NCI-H2227 (cell line): ENCODE data around the gene TAS2R1.

ENCODE experiments used
- DNase-seq: peaks from one replicate; lab custom pipeline; 2025; ENCODE audit not compliant: unreplicated experiment; lab: John Stamatoyannopoulos, UW

Gene TAS2R1, protein sequence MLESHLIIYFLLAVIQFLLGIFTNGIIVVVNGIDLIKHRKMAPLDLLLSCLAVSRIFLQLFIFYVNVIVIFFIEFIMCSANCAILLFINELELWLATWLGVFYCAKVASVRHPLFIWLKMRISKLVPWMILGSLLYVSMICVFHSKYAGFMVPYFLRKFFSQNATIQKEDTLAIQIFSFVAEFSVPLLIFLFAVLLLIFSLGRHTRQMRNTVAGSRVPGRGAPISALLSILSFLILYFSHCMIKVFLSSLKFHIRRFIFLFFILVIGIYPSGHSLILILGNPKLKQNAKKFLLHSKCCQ

DNA sequence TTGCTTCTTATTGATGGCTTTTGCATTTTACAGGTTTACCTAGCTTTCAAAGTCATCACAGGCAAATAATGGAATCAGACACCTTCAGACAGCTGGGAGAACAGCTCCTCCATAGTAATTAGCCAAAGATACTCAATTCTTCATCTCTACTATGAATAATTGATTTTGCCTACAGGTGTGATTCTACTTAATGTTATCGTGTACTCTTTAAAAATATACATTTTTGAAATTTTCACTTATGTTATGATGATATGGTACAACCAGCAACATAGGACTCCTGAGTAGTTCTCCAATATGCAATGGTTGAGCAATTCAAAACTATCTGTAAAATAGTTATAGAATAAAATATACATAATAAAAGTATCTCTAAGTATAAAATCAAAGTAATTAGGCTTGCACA, at the start of gene TAS2R1:
TSS of gene TAS2R1 (minus strand) at position 101 of the 400 bp plus-strand sequence. CDS start 319 bp downstream, outside the sequence.
- DNase-seq: no peak

DNA sequence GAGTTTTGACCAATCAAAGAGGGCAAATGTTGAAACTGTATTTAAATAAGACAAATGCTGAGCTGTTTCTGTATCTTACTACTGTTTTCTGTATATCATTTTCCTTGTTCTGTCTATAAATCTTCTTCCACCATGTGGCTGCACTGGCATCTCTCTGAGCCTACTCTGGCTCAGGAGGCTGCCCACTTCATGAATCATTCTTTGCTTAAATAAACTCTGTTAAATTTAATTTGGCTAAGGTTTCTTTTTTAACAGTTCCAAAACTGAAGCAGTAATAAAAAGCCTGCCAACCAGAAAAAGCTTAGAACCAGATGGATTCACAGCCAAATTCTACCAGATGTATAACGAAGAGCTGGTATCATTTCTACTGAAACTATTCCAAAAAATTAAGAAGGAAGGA, 40.2 kb upstream of the TAS2R1 start:
- DNase-seq: no peak

DNA sequence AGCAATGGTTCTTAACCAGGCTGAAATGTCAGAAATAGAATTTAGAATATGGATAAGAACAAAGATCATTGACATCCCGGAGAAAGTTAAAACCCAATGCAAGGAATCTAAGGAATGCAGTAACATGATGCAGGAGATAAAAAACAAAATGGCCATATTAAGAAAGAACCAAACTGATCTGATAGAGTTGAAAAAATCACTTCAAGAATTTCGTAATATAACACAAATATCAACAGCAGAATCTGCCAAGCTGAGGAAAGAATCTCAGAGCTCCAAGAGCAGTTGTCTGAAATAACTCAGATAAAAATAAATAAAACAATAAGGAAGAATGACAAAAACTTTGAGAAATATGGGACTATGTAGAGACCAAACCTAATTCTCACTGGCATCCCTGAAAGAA, 37.8 kb upstream of the TAS2R1 start:
- DNase-seq: no peak

DNA sequence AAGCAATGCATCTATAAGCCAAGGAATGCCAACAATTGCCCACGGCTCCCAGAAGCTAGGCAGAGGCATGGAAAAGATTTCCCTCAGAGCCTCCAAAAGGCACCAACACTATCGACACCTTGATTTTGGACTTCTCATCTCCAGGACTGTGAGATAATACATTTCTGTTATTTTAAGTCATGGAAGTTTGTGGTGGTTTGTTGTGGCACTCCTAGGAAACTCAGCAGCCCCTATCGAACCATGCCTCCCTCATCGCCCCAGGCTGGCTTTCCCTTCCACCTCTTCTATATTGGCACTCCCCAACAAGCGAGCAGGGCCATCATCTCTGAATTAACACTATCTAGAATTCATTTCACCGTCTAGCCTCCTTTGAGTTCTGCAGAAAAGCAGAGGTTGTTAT, 33.7 kb upstream of the TAS2R1 start:
- no peak for DNase-seq

DNA sequence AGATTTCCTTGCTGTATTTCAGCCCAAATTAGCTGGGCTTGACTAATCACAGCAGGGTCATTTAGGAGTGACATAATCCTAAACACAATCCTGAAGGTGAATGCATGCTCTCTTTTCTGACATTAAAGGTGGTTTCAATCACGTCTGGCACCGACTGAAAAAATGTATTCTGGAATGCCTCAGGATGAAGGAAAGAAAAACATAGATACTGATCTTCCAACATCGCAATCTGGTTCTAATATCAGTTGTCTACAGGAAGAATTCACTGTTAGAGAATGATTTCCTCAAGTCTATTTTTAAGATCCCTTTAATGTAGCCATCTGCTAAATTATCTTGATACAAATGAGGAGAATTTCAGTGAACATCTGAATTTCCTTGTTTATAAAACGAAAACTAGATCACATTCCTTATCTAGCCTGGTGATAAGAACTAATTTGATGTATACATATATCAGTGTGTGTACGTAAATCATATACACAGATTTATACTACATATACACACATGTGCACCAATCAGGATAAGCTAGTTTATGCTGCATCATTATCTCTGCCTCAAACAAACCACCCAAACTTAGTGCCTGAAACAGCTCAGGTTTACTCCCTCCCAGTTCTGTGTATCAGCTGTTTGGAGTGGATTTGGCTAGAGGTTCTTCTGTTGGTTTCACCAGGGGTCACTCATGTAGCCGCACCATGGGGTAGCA, 31.3 kb upstream of the TAS2R1 start:
- DNase-seq: no peak

DNA sequence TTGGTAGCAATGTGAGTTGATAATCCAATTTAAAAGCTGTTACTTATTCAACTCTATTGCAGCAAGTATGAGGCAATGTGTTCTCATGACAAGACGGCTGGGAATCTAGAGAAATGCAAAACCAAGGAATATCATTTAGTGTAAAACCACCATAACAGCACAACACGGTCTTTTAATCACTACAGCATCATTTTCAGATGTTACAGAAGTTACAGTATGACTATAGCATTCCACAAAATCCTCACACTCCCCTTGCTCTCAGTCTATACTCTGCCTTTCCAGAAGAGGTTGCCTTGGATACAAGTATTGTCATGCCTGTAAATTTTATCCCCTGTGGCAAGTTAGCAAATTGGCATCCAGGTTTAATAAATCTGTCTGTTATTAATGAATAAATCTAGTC, 28.6 kb upstream of the TAS2R1 start:
- no peak for DNase-seq

DNA sequence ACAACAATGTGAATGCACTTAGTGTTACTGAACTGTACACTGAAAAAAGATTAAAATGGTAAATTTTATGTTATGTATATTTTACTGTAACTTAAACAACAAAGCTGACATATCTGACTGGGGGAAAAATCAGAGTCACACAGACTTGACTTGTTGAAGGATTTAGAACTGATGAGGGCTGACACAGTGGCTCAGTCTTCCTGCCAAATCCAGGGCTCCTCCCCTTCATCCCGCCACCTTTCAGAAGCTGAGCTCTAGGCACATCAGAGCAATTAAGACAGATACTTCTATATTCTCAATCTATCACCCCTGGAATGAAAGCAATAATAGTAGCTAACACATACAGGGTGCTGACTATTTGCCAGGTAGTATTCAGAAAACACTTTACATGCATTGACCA, 27.7 kb upstream of the TAS2R1 start:
- DNase-seq: no peak

DNA sequence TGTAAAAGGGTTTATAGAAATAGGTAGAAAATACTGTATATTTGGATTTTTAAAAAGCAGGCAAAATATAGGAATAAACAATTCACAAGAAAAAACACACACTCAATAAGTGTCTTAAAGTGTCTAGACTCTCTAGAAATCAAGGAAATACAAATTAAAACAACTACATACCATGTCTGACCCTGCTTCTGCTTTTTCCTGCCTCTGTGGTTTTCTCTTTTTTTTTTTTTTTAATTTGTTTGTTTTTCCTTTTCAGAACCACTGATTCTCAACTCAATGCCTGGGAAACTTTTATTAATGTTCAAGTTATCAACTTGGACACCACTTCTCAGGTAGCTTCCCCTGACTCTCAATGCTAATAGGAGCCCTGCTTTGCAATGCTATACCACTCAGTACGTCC, 25.5 kb upstream of the TAS2R1 start:
- DNase-seq: no peak

DNA sequence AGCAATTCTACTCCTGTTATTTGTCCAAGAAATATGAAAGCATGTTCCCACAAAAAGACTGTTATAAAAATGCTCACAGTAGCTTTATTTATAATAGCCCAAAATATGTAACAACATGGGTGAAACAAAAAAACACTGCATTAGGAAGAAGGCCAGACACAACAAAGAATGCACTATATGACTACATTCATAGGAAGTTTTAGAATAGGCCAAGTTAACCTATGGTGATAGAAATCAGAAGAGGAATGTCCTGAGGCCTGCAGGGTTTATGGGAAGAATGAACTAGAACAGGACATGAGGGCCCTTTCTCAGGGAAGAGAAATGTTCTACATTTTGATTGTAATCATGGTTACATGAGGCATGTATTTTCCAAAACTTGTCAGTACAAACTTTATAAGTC, 24.7 kb upstream of the TAS2R1 start:
- no peak for DNase-seq

DNA sequence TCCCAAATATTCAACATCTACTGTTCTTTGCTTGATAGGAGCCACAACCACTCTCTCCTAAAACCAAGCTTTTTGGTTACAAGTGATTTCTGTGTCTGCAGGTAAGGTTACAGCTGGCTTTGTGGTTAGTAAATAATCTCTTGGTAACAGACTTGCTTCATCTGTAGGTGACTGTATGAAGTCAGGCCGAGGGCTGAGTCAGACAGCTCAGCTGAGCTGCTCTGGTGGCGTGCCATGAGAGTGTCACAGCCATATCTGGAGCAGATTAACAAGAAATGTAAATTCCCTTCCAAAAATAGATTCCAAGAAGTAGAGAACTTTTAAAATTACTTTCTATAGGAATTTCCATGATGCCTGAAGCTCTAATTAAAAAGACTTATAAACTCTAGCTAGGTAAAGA, 23.7 kb upstream of the TAS2R1 start:
- no peak for DNase-seq

DNA sequence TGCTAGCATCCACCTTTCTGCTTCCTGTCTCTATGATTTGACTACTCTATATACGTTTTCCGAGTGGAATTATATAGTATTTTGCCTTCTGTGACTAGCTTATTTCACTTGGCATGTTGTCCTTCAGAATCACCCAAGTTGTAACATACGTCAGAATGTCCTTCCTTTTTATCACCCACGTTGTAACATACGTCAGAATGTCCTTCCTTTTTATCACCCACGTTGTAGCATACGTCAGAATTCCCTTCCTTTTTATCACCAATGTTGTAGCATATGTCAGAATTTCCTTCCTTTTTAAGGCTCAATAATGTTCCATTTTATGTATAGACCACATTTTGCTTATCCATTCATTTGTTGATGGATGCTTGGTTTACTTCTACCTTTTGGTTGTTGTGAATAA, 22.9 kb upstream of the TAS2R1 start:
- DNase-seq: no peak

DNA sequence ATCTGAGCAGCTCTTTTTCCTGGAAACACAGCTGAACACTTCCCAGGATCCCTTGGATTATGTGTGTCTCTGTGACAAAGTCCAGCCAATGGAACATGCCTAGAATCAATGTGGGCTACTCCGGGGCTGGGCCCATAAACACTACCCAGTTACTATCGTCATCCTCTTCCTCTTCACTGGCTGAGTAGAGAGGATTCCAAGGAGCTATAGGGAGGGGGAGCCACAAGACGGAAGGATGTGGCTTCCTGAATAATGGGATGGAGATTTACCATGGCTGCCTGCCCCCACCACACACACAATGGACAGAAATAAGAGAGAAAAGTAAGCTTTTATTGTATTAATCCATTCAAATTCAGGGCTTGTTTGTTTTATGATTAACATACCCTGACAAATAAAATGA, 22.1 kb upstream of the TAS2R1 start:
- DNase-seq: no peak

DNA sequence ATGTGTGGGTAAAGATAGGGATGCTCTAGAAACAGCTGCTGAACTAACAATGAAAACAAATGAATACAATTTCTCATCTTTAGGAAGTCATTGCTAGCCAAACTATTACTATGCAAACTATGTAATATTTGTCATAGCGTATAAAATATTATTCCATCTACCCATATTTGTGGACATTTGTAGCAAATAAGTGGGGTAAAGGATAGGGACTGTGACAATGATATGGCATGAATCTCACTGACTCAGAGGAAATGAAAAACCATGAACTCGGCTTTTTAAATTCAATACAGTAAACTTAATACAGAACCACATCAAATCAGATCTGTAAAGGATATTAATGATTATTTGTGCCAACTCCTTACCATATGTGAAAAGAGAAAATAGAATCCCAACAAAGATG, 16.7 kb upstream of the TAS2R1 start:
- DNase-seq: no peak

DNA sequence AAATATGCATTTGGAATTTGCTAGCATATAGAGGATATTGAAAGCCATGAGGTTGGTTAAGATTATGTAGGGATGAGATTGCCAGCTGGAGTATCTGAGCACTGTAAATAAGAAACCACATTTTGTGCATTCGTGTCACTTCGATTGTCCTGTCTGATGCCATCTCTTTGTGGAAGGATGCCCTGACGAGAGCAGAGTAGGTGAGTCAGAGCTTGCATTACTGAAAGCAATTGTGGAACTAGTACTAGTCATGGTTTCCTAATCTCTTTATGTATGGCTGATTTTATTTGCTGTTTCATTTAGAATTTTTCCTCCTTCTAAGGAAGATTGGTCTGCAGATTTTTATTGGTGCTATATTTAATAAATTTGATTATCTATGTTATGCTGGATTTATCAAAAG, 14.5 kb upstream of the TAS2R1 start:
- DNase-seq: no peak

DNA sequence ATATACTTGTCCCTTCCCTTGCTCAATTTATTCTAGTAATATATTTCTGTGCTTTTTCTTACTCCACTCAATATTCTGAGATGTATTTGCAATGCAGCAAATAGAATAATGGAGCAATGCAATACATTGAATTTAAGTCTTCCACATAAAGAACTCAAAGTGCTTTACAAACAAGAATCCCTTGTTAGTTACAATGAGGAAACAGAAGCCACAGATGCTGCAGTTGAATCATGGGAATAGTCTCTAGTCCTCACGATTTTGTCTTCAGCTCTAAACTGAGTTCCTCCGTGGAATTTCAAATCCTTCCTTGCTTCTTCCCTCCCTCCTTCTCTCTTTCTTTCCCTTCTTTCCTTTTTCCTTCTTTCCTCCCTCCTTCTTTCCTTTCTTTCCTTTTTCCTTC, 12.5 kb upstream of the TAS2R1 start:
- DNase-seq: no peak

DNA sequence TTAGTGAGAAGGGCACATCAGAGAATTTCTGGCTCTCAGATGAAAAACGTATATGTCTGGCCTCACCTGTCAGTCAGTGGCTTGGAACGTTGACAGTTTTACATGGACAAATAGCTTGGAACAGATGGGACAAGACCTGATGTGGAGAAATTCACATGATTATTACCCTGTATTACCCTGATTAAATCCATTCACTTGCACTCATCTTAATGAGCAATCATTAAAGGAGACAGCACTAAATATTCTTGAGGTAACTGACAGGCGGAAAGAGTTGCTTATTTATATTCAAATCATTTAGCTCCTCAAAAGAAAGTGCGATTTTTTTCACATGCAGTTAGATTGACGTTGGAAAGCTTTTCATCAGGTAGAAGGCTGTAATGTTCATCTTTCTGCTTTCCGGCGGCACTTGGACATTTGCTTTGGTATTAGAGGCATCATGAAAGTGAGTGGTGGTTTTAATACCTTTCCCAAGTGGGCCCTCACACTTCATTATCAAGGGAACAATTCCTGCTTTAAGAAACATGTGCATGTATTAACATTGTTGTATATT, 11.7 kb upstream of the TAS2R1 start:
- DNase-seq: no peak

DNA sequence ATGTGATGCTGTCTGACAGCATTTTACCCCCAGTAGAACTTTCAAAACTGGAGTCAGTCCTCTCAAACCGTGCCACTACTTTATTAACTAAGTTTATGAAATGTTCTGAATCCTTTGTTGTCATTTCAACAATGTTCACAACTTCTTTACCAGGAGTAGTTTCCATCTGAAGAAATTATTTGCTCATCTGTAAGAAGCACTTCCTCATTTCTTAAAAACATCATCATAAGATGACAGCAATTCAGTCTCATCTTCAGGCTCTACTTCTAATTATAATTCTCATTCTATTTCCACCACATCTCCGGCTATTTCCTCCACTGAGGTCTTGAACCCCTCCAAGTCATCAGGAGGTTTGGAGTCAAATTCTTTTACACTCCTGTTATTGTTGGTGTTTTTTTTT, 2.3 kb upstream of the TAS2R1 start:
- no peak for DNase-seq

DNA sequence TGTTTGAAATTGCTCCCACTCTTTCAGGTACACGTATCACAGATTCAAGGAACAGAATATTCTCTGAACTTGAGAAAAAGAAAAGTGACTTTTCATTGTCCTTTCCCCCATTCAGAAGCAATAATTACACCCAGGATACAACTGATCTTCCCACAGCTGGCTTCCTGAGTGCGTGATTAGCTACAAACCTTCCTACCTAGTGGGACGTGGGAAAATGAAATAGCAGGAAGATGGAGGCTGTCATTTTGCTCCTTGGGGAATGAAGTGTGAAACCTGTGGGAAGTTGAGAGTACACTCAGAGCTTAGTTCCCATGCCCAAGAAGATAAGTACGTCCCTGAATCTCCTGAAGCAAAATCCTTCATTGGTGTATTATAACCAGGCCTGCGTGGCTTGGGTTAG, 2.6 kb downstream of the TAS2R1 start:
- DNase-seq: no peak

DNA sequence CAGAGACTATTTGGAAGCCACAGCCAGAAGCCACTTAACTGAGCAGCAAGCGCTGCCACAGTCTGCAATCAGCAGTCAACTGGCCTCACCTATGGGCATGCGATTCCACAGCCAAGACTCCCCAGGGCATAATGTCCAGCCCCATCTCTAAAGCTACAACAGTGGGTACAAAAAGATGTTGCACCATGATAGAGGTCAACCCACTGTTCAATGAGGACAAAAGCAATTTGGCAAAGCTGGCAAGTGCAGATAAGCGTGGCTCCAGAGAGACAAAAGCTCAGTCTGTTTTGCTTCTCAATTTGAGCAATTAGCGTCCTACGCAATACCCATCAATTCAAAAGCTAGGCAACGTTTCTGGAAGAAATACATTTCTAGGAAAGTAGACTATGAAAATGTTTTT, 3.2 kb downstream of the TAS2R1 start:
- DNase-seq: no peak

DNA sequence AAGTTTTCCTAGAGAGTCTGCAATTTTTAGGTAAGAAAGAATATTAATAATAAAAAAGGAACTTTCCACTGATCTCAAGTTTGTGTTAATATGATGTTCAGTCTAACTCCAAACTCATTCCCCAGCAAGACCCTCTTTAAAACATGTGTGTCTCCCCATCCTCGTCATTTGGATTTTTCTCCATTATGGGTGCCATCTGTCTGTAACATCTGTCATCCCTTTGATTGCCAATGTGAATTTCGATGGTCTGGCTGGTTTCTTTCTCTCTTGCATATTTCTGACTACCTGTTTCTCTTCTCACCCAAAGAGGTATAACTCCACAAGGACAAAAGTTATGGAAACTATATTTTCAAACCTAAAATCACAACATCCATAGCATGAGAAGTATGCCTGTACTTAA, 4.4 kb downstream of the TAS2R1 start:
- DNase-seq: no peak

DNA sequence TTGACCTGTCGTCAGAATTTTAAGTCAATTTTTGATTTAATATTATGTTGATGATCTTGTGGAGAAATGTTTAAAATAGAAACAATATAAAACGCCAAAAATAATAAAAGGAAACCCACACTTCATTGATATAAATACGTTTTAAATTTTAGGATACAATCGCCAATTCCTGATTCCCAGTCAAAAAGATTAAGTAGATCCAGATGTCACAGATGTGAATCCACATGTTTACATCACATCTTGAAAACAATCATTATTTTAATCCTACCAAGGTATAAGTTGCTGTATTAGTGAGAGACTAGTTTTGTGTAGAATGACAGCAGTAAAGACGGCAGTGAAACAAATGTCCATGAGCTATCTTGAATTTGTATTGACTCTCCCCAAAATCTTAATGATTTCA, 4.9 kb downstream of the TAS2R1 start:
- no peak for DNase-seq

DNA sequence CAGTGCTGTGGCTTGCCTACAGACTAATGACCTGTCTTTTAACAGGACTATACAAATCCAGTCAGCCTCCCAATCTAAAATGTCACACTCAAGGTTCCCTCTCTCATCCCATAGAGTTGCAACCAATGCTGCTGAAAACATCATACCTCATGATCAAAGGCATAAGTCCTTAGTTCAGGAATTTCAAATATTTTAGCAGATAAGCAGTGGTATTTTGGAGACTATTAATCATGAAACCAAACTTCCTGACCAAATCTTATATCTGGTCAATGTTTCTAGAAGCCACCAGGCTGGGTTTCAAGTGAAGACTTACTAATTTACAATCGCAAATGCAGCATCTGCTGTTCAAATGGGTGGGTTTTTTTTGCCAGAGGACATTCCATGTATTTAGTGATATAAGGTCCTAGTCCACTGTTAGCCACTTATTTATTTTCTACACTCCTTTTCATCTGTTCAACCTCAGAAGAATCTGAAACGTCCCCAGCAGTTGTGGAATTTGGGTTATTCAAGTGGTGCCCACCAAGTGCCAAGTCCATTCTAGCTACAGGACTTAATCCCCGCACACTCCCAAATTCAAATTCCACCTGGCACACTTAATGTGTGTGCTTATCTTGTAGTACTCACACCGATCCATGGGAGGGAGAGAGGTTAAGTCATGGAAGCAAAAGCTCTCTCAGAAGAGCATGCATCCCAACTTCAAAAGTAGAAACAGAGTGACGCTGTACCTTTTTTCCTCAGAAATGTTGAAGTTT, 5.8 kb downstream of the TAS2R1 start:
- no peak for DNase-seq
